Osteoblast (primary cell): ENCODE data around the gene GASK1A. TPM values are rescaled to one million over a fixed set of nuclear protein-coding genes. Genes with fewer than 3 reads are reported as not detected.

Experiments
- DNase-seq: peaks from one replicate; pipeline ENCODE4 v3.0.0; 2011; ENCODE audit warnings: low spot score, mixed read lengths; ENCODE audit not compliant: insufficient read length; ENCODE audit errors: missing footprints
- H2AFZ ChIP-seq: 2 replicates; pipeline ENCODE4 v1.6.0; 2011; ENCODE audit warnings: mild to moderate bottlenecking, low read length
- H3K27ac ChIP-seq: 2 replicates; pipeline ENCODE4 v1.5.1; 2011; ENCODE audit warnings: mild to moderate bottlenecking, low read depth, low read length, moderate library complexity
- H3K27me3 ChIP-seq: 2 replicates; pipeline ENCODE4 v1.6.0; 2012; ENCODE audit warnings: mild to moderate bottlenecking, control low read depth, inconsistent platforms, low read length, moderate library complexity; ENCODE audit not compliant: insufficient read depth
- H3K36me3 ChIP-seq: 2 replicates; pipeline ENCODE4 v1.5.1; 2011; ENCODE audit warnings: mild to moderate bottlenecking, low read length, control low read depth, moderate library complexity; ENCODE audit not compliant: insufficient read depth
- H3K4me1 ChIP-seq: 2 replicates; pipeline ENCODE4 v1.5.1; 2011; ENCODE audit warnings: mild to moderate bottlenecking, low read length, control low read depth, moderate library complexity; ENCODE audit not compliant: insufficient read depth
- H3K4me2 ChIP-seq: 2 replicates; pipeline ENCODE4 v1.6.0; 2011; ENCODE audit warnings: mild to moderate bottlenecking, low read length; ENCODE audit not compliant: insufficient read depth
- H3K4me3 ChIP-seq: fragments of 200-600 bp; sonication (generic); 3 replicates; pipeline ENCODE4 v1.5.1; 2012; ENCODE audit warnings: mild to moderate bottlenecking, low read length, inconsistent platforms; ENCODE audit not compliant: insufficient read depth
- H3K79me2 ChIP-seq: 2 replicates; pipeline ENCODE4 v1.6.0; 2012; ENCODE audit warnings: mild to moderate bottlenecking, low read length, control low read depth, inconsistent platforms; ENCODE audit not compliant: insufficient read depth
- H3K9me3 ChIP-seq: 2 replicates; pipeline ENCODE4 v1.5.1; 2011; ENCODE audit warnings: low read depth, low read length, control low read depth
- H4K20me1 ChIP-seq: 2 replicates; pipeline ENCODE4 v1.6.0; 2012; ENCODE audit warnings: mild to moderate bottlenecking, low read length, control low read depth; ENCODE audit not compliant: insufficient read depth
- total RNA-seq: library from RNA; depleted of rRNA; stranded (reverse); fragments of >200 nt; gene quantifications from 2 replicates; pipeline ENCODE4 v1.2.3, GENCODE V29; 2012
- TF ChIP-seq, protein P1 (sequence below): IDR thresholded peaks from 2 replicates; pipeline ENCODE4 v1.5.1; 2011; ENCODE audit warnings: mild to moderate bottlenecking, low read depth, low read length, moderate library complexity; ENCODE audit errors: extremely low read depth

The GASK1A gene
- total RNA-seq, 1 donor, result 0.72 TPM

DNA sequence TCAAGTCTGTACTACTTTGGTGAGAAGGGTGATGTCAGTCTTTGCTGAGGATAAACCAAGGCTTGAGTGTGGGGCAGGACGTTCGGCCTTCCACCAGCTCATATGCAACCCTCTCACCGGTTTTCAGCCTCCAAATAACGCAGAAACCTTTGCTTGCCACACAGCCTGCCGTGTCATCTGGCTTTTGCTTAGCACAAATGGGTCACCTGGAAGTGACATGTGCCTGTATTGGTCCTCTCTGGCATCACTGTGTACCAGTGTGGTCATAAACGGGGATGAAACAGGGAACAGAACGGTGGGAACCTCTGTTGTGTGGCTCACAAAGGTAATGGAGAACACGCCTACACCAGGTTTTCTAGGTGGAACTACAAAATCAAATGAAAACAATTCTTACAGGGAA is 119.7 kb downstream of the GASK1A start:
- no peaks in the 10 kb centered on the region for H3K4me1 ChIP-seq
- no peaks in the 10 kb centered on the region for H3K9me3 ChIP-seq
- H3K79me2 ChIP-seq, result peaks cover 3% of the 10 kb centered on the region
- H4K20me1 ChIP-seq, result peaks cover 21% of the 10 kb centered on the region
- no peak overlapping the region for H3K27ac ChIP-seq
- no peak overlapping the region for H3K4me2 ChIP-seq
- no peak for DNase-seq
- H2AFZ ChIP-seq, result no peak overlapping the region
- TF ChIP-seq, protein P1, sequence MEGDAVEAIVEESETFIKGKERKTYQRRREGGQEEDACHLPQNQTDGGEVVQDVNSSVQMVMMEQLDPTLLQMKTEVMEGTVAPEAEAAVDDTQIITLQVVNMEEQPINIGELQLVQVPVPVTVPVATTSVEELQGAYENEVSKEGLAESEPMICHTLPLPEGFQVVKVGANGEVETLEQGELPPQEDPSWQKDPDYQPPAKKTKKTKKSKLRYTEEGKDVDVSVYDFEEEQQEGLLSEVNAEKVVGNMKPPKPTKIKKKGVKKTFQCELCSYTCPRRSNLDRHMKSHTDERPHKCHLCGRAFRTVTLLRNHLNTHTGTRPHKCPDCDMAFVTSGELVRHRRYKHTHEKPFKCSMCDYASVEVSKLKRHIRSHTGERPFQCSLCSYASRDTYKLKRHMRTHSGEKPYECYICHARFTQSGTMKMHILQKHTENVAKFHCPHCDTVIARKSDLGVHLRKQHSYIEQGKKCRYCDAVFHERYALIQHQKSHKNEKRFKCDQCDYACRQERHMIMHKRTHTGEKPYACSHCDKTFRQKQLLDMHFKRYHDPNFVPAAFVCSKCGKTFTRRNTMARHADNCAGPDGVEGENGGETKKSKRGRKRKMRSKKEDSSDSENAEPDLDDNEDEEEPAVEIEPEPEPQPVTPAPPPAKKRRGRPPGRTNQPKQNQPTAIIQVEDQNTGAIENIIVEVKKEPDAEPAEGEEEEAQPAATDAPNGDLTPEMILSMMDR, result no peak
- no peaks in the 10 kb centered on the region for H3K36me3 ChIP-seq
- no peaks in the 10 kb centered on the region for H3K27me3 ChIP-seq
- H3K4me3 ChIP-seq, result no peak overlapping the region

- Histone ChIP-seq H3K79me2 (peaks cover 7% of the 10 kb centered on the region), H3K4me3 (no peak overlapping the region), H4K20me1 (peaks cover 17% of the 10 kb centered on the region), H2AFZ (no peak overlapping the region), H3K4me2 (no peak overlapping the region), H3K4me1 (peaks cover 4% of the 10 kb centered on the region), H3K27ac (no peak overlapping the region), H3K36me3 (no peaks in the 10 kb centered on the region), H3K9me3 (no peaks in the 10 kb centered on the region), H3K27me3 (no peaks in the 10 kb centered on the region)
- DNase-seq, result no peak
- TF ChIP-seq, protein P1, result no peak
These were observed 123.8 kb downstream of the GASK1A start for GRCh38 chr3:43102773-43103480.

GRCh38 chr3:43104039-43104438 is 124.9 kb downstream of the GASK1A start:
- Histone ChIP-seq H3K4me3 (no peak overlapping the region), H3K27ac (no peak overlapping the region), H3K9me3 (no peaks in the 10 kb centered on the region), H3K4me1 (peaks cover 4% of the 10 kb centered on the region), H3K79me2 (peaks cover 7% of the 10 kb centered on the region), H3K27me3 (no peaks in the 10 kb centered on the region), H4K20me1 (peaks cover 13% of the 10 kb centered on the region), H3K36me3 (no peaks in the 10 kb centered on the region), H3K4me2 (no peak overlapping the region), H2AFZ (no peak overlapping the region)
- DNase-seq, result no peak
- TF ChIP-seq, protein P1, result no peak

DNA sequence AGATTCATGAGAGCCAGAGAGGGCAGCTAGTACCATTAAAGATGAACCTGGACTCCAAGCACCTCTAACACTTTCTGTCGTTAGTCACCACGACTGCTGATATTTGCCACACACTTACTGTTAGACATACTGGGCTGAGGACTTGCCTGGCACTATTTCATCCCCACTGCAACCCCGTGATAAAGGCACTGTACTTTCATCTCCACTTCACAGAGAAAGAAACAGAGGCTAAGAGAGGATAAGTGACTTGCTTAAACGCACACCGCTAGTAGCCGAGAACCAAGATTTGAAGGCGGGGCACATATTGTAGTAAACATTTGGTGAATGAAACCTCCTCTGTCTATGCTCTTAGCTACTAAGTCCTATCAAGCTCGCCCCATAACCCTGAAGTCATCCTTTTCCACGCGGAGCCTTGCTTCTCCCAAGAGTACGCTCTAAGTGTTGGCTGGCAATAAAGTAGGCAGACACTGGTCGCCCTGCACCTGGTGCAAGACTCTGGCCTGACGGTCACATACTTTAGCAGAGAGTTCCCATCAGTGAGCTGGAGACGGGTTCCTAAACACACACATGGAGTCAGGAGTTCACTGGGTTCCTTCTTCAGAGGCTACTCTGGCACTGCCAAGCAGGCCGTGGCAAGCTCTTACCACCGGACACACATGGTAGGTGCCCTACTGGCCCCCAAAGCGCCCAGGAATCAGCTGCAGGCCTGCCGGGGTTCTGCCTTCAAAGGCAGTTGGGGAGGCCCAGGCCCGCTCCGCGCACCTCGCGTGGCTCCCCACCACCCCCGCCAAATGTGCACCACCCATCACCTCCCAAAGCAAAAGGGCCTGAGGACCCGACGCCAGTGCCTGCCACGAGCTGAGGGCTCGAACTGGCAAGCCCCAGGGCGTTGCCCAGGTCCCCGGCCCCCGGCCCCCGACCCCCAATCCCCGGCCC is 125.8 kb downstream of the GASK1A start:
- H3K27ac ChIP-seq, result no peak overlapping the region
- H3K27me3 ChIP-seq, result no peaks in the 10 kb centered on the region
- peaks cover 4% of the 10 kb centered on the region for H3K79me2 ChIP-seq
- DNase-seq, result no peak
- peaks cover 4% of the 10 kb centered on the region for H3K4me1 ChIP-seq
- peak overlapping the region; percentile 83 for H2AFZ ChIP-seq
- H3K4me2 ChIP-seq, result peak overlapping the region; percentile 93
- no peaks in the 10 kb centered on the region for H3K9me3 ChIP-seq
- TF ChIP-seq, protein P1, result no peak
- peaks cover 7% of the 10 kb centered on the region for H4K20me1 ChIP-seq
- no peaks in the 10 kb centered on the region for H3K36me3 ChIP-seq
- H3K4me3 ChIP-seq, result peak overlapping the region; percentile 81
